Astrocyte (in vitro differentiated cells and primary cell): ENCODE results near the gene COG5. TPM values are rescaled to one million over a fixed set of nuclear protein-coding genes. Genes with fewer than 3 reads are reported as not detected.

Source experiments
- DNase-seq: peaks from one replicate; pipeline ENCODE4 v3.0.0-alpha.2; 2010; ENCODE audit warnings: low read depth
- FAIRE-seq: peaks from 2 replicates; lab custom pipeline; 2011; peaks lifted over from hg19 to GRCh38; lab: Jason Lieb, UNC
- H2AFZ ChIP-seq: 2 replicates; pipeline ENCODE4 v1.6.0; 2012; ENCODE audit warnings: low read depth, low read length, inconsistent platforms
- H3K27ac ChIP-seq: 2 replicates; pipeline ENCODE4 v1.5.1; 2011; ENCODE audit warnings: low read depth, low read length, inconsistent platforms
- H3K27me3 ChIP-seq: 2 replicates; pipeline ENCODE4 v1.6.0; 2011; ENCODE audit warnings: low read length, inconsistent platforms; ENCODE audit not compliant: insufficient read depth
- H3K36me3 ChIP-seq: 2 replicates; pipeline ENCODE4 v1.5.1; 2011; ENCODE audit warnings: low read length, inconsistent platforms; ENCODE audit not compliant: insufficient read depth
- H3K4me1 ChIP-seq: 2 replicates; pipeline ENCODE4 v1.5.1; 2011; ENCODE audit warnings: low read length, inconsistent platforms; ENCODE audit not compliant: insufficient read depth
- H3K4me2 ChIP-seq: 2 replicates; pipeline ENCODE4 v1.6.0; 2012; ENCODE audit warnings: low read length, inconsistent platforms
- H3K4me3 ChIP-seq: 2 replicates; pipeline ENCODE4 v1.5.1; 2011; ENCODE audit warnings: low read depth, mild to moderate bottlenecking, low read length, inconsistent platforms; ENCODE audit not compliant: insufficient read depth
- H3K79me2 ChIP-seq: 2 replicates; pipeline ENCODE4 v1.6.0; 2012; ENCODE audit warnings: mild to moderate bottlenecking, low read length, inconsistent platforms; ENCODE audit not compliant: insufficient read depth
- H3K9ac ChIP-seq: 2 replicates; pipeline ENCODE4 v1.6.0; 2012; ENCODE audit warnings: mild to moderate bottlenecking, low read length, inconsistent platforms
- H3K9me3 ChIP-seq: 2 replicates; pipeline ENCODE4 v1.5.1; 2012; ENCODE audit warnings: low read depth, mild to moderate bottlenecking, low read length, inconsistent platforms; ENCODE audit not compliant: insufficient read depth
- H4K20me1 ChIP-seq: 2 replicates; pipeline ENCODE4 v1.6.0; 2012; ENCODE audit warnings: low read length, inconsistent platforms; ENCODE audit not compliant: insufficient read depth
- H3K27ac Mint-ChIP-seq: one replicate; pipeline ENCODE4 v1.8.0; 2021; ENCODE audit warnings: mild to moderate bottlenecking, mixed read lengths; ENCODE audit not compliant: unreplicated experiment
- H3K27me3 Mint-ChIP-seq: one replicate; pipeline ENCODE4 v1.8.0; 2021; ENCODE audit warnings: low read depth, mixed read lengths; ENCODE audit not compliant: unreplicated experiment
- H3K36me3 Mint-ChIP-seq: one replicate; pipeline ENCODE4 v1.8.0; 2021; ENCODE audit warnings: low read depth, mixed read lengths; ENCODE audit not compliant: unreplicated experiment
- H3K4me1 Mint-ChIP-seq: one replicate; pipeline ENCODE4 v1.8.0; 2021; ENCODE audit warnings: low read depth, mixed read lengths; ENCODE audit not compliant: unreplicated experiment
- H3K4me3 Mint-ChIP-seq: one replicate; pipeline ENCODE4 v1.8.0; 2021; ENCODE audit warnings: mild to moderate bottlenecking, moderate library complexity, mixed read lengths; ENCODE audit not compliant: unreplicated experiment
- H3K9me3 Mint-ChIP-seq: one replicate; pipeline ENCODE4 v1.8.0; 2021; ENCODE audit warnings: mild to moderate bottlenecking, mixed read lengths; ENCODE audit not compliant: unreplicated experiment
- EZH2 ChIP-seq: IDR thresholded peaks from 2 replicates; pipeline ENCODE4 v1.6.1; 2012; ENCODE audit warnings: mild to moderate bottlenecking, low read length, inconsistent platforms; ENCODE audit not compliant: insufficient read depth
- total RNA-seq: library from RNA; stranded (reverse); gene quantifications from 2 replicates; pipeline ENCODE4 v1.2.1, GENCODE V29; 2021
- TF ChIP-seq, protein P1 (sequence below): IDR thresholded peaks from 2 replicates; pipeline ENCODE4 v1.5.1; 2011; ENCODE audit warnings: low read depth, mild to moderate bottlenecking, inconsistent platforms, low read length, moderate library complexity; ENCODE audit not compliant: insufficient read depth

The COG5 gene
- total RNA-seq, 1 donor from 2014 or later = 57.1 TPM

DNA sequence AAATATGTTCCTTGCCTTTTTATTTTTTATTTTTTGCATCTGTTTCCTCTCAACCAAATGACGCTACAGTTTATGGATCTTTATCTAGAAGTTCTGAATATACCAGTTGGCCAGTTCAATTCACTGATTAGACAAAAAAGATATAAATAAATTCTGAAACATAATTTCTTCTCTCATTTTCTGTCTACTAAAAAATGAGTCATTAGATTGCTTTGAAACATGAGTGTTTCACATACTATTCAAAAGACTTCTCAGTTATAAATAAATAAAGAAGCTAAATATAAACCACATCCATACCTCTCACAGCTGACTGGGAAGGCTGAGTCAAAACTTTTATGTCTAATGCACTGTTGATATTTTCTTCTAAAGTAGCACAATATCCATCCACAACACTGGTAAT is 191.4 kb downstream of the COG5 start:
- Histone ChIP-seq H3K4me2 (no peak overlapping the region), H3K79me2 (no peaks in the 10 kb centered on the region), H3K9ac (no peak overlapping the region), H3K36me3 (no peaks in the 10 kb centered on the region), H3K9me3 (no peaks in the 10 kb centered on the region), H2AFZ (no peak overlapping the region), H3K27ac (peak overlapping the region; percentile 54), H3K27me3 (no peaks in the 10 kb centered on the region), H3K4me3 (no peak overlapping the region), H3K4me1 (peaks cover 3% of the 10 kb centered on the region), H4K20me1 (no peaks in the 10 kb centered on the region)
- DNase-seq = peak; percentile 59
- Mint-ChIP-seq H3K4me1 (peaks cover 8% of the 10 kb centered on the region), H3K4me3 (no peak overlapping the region), H3K27me3 (no peaks in the 10 kb centered on the region), H3K36me3 (no peaks in the 10 kb centered on the region), H3K27ac (no peak overlapping the region), H3K9me3 (no peaks in the 10 kb centered on the region)
- TF ChIP-seq EZH2 = no peak
- TF ChIP-seq, protein P1, sequence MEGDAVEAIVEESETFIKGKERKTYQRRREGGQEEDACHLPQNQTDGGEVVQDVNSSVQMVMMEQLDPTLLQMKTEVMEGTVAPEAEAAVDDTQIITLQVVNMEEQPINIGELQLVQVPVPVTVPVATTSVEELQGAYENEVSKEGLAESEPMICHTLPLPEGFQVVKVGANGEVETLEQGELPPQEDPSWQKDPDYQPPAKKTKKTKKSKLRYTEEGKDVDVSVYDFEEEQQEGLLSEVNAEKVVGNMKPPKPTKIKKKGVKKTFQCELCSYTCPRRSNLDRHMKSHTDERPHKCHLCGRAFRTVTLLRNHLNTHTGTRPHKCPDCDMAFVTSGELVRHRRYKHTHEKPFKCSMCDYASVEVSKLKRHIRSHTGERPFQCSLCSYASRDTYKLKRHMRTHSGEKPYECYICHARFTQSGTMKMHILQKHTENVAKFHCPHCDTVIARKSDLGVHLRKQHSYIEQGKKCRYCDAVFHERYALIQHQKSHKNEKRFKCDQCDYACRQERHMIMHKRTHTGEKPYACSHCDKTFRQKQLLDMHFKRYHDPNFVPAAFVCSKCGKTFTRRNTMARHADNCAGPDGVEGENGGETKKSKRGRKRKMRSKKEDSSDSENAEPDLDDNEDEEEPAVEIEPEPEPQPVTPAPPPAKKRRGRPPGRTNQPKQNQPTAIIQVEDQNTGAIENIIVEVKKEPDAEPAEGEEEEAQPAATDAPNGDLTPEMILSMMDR = no peak
- no peak for FAIRE-seq

DNA sequence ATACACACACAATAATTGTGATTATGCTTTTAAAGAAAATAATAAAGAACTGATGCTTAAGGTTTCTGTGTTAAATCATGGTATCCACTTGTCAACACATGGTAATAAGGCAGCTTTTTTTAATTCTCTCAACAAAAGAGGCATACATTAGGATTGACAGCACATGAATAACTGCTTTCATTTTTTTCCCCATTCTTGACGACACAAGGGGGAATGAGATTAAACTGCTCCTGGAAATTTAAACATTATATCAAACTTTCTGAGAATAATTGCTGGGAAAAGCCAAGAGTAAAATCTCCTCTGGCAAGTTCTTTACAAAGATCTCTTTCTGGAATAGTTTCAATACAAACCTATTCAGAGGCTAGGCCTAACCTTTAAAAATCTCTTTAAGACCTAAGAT is 192.9 kb downstream of the COG5 start:
- H3K4me3 Mint-ChIP-seq = no peak overlapping the region
- no peaks in the 10 kb centered on the region for H3K27me3 Mint-ChIP-seq

DNA sequence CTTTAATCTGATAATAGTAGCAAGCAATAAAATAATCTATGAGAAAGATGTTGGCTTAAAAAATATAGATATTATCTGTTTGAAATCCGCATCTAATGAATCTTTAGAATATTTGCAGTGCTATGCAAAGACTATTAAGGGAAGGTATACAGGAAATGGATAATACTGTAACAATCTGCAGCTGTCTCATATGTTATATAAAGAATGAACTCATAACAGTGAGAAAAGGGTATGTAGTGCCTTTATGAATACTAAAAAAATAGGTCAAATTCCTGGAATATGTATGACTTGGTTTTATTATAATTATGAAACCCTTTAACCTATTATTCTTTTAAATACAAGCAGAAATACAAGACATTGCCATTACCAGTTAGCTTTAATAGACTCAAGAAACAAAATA is 198.9 kb downstream of the COG5 start:
- Mint-ChIP-seq H3K27me3 (no peaks in the 10 kb centered on the region), H3K36me3 (peaks cover 17% of the 10 kb centered on the region), H3K9me3 (peaks cover 6% of the 10 kb centered on the region), H3K4me1 (peaks cover 7% of the 10 kb centered on the region), H3K27ac (no peak overlapping the region), H3K4me3 (no peak overlapping the region)
- no peak overlapping the region for H2AFZ ChIP-seq
- no peaks in the 10 kb centered on the region for H3K4me1 ChIP-seq
- H3K27ac ChIP-seq = no peak overlapping the region
- no peaks in the 10 kb centered on the region for H3K79me2 ChIP-seq
- H3K4me3 ChIP-seq = no peak overlapping the region
- peak overlapping the region; percentile 17 for H3K4me2 ChIP-seq
- no peak for DNase-seq
- TF ChIP-seq, protein P1 = no peak
- no peak for TF ChIP-seq EZH2
- no peaks in the 10 kb centered on the region for H3K27me3 ChIP-seq
- no peak overlapping the region for H3K9ac ChIP-seq
- H4K20me1 ChIP-seq = no peaks in the 10 kb centered on the region
- no peaks in the 10 kb centered on the region for H3K9me3 ChIP-seq
- no peaks in the 10 kb centered on the region for H3K36me3 ChIP-seq
- no peak for FAIRE-seq

More for the DNA sequence above, 192.9 kb downstream of the COG5 start:
- TF ChIP-seq, protein P1 = no peak
- no peak for TF ChIP-seq EZH2
- H3K4me3 ChIP-seq = no peak overlapping the region
- H3K27me3 ChIP-seq = no peaks in the 10 kb centered on the region
- no peak overlapping the region for H3K9ac ChIP-seq
- DNase-seq (no peak), FAIRE-seq (no peak)
- H3K27ac ChIP-seq = no peak overlapping the region
- H3K9me3 Mint-ChIP-seq = no peaks in the 10 kb centered on the region
- no peaks in the 10 kb centered on the region for H4K20me1 ChIP-seq
- no peaks in the 10 kb centered on the region for H3K79me2 ChIP-seq
- no peak overlapping the region for H2AFZ ChIP-seq
- no peak overlapping the region for H3K27ac Mint-ChIP-seq
- H3K4me2 ChIP-seq = no peak overlapping the region
- H3K36me3 ChIP-seq = no peaks in the 10 kb centered on the region
- peaks cover 4% of the 10 kb centered on the region for H3K36me3 Mint-ChIP-seq
- peaks cover 3% of the 10 kb centered on the region for H3K4me1 ChIP-seq
- no peaks in the 10 kb centered on the region for H3K9me3 ChIP-seq
- peaks cover 12% of the 10 kb centered on the region for H3K4me1 Mint-ChIP-seq
